ENCODE data around the gene CPD. TPM values are rescaled to one million over a fixed set of nuclear protein-coding genes. Genes with fewer than 3 reads are reported as not detected.

CPD gene
- total and polyA plus RNA-seq, 2 of the 13 experiments (the other 11 are each of a cell fraction or from before 2014, with no cell fraction given) = 46.1 to 72.3 TPM

DNA sequence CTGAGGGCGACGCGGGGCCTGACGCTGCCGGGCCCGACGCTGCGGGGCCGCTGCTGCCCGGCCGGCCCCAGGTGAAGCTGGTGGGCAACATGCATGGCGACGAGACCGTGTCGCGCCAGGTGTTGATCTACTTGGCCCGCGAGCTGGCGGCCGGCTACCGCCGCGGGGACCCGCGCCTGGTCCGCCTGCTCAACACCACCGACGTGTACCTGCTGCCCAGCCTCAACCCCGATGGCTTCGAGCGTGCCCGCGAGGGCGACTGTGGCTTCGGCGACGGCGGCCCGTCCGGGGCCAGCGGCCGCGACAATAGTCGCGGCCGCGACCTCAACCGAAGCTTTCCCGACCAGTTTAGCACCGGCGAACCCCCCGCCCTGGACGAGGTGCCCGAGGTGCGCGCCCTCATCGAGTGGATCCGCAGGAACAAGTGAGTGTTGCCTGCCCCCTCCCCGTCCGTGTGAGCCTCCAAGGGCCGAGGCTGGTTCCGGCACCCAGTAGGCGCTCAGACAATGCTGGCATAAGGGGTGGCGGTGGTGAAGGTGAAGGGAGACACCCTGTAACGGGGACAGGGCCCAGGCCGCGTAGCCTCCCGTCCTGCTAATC, 676 bp downstream of the CPD start (continued):
- TF ChIP-seq, protein P1, sequence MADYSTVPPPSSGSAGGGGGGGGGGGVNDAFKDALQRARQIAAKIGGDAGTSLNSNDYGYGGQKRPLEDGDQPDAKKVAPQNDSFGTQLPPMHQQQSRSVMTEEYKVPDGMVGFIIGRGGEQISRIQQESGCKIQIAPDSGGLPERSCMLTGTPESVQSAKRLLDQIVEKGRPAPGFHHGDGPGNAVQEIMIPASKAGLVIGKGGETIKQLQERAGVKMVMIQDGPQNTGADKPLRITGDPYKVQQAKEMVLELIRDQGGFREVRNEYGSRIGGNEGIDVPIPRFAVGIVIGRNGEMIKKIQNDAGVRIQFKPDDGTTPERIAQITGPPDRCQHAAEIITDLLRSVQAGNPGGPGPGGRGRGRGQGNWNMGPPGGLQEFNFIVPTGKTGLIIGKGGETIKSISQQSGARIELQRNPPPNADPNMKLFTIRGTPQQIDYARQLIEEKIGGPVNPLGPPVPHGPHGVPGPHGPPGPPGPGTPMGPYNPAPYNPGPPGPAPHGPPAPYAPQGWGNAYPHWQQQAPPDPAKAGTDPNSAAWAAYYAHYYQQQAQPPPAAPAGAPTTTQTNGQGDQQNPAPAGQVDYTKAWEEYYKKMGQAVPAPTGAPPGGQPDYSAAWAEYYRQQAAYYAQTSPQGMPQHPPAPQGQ (CRISPR knock-in tag; IDR thresholded peaks at IDR 0.05; ENCODE audit: borderline replicate concordance) = no peak
- TF ChIP-seq RFX1 (IDR thresholded peaks at IDR 0.05) (no peak), GFI1 (CRISPR knock-in tag; IDR thresholded peaks at IDR 0.05; ENCODE audit: borderline replicate concordance) (0 out of 2 replicates have a peak, but pooled peaks have one; percentile 8), ZNF235 (CRISPR knock-in tag; IDR thresholded peaks at IDR 0.05; ENCODE audit: borderline replicate concordance) (no peak), ZNF432 (CRISPR knock-in tag; IDR thresholded peaks at IDR 0.05; ENCODE audit: borderline replicate concordance) (no peak), NONO (IDR thresholded peaks at IDR 0.05) (no peak), NONO (CRISPR knock-in tag; conservative IDR thresholded peaks at IDR 0.05) (peak; percentile 46; the same call in 1 of the 2 replicates), CHD4 (IDR thresholded peaks at IDR 0.05; ENCODE audit: borderline replicate concordance, low read length) (no peak), HES4 (CRISPR knock-in tag; IDR thresholded peaks at IDR 0.05; ENCODE audit: borderline replicate concordance) (no peak), PBX2 (CRISPR knock-in tag; IDR thresholded peaks at IDR 0.05) (no peak), ZNF230 (CRISPR knock-in tag; IDR thresholded peaks at IDR 0.05) (no peak), ZSCAN9 (CRISPR knock-in tag; IDR thresholded peaks at IDR 0.05; ENCODE audit: borderline replicate concordance) (no peak), ZSCAN21 (CRISPR knock-in tag; IDR thresholded peaks at IDR 0.05; ENCODE audit: borderline replicate concordance) (peak; percentile 36; the same call in 1 of the 2 replicates), ASH2L (IDR thresholded peaks at IDR 0.05; ENCODE audit: insufficient read length, low read depth, low read length) (peak; percentile 55), ZFP91 (CRISPR knock-in tag; IDR thresholded peaks at IDR 0.05; ENCODE audit: borderline replicate concordance) (no peak), ZFY (CRISPR knock-in tag; IDR thresholded peaks at IDR 0.05) (peak; percentile 56), ZNF367 (CRISPR knock-in tag; IDR thresholded peaks at IDR 0.05; ENCODE audit: borderline replicate concordance) (no peak), SAP130 (CRISPR knock-in tag; IDR thresholded peaks at IDR 0.05; ENCODE audit: low read depth) (0 out of 2 replicates have a peak, but pooled peaks have one; percentile 8), RBFOX2 (IDR thresholded peaks at IDR 0.05; ENCODE audit: low read depth, low read length) (peak; percentile 31), HNRNPUL1 (IDR thresholded peaks at IDR 0.05; ENCODE audit: low read depth, low read length) (no peak), ADNP (CRISPR knock-in tag; IDR thresholded peaks at IDR 0.05) (no peak), ZNF607 (CRISPR knock-in tag; IDR thresholded peaks at IDR 0.05; ENCODE audit: borderline replicate concordance) (0 out of 2 replicates have a peak, but pooled peaks have one; percentile 18), ZNF224 (CRISPR knock-in tag; IDR thresholded peaks at IDR 0.05) (no peak), DNMT1 (CRISPR knock-in tag; IDR thresholded peaks at IDR 0.05) (no peak; the same call in 1 of the 2 replicates)
- TF ChIP-seq, protein P2, sequence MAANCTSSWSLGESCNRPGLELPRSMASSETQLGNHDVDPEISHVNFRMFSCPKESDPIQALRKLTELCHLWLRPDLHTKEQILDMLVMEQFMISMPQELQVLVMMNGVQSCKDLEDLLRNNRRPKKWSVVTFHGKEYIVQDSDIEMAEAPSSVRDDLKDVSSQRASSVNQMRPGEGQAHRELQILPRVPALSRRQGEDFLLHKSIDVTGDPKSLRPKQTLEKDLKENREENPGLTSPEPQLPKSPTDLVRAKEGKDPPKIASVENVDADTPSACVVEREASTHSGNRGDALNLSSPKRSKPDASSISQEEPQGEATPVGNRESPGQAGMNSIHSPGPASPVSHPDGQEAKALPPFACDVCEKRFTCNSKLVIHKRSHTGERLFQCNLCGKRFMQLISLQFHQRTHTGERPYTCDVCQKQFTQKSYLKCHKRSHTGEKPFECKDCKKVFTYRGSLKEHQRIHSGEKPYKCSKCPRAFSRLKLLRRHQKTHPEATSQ (CRISPR knock-in tag; IDR thresholded peaks at IDR 0.05; ENCODE audit: borderline replicate concordance) = no peak
